ENCODE measurements around the gene CAST.
A peak's percentile ranks its signal among the peaks of the same experiment; 100 is the strongest.

The CAST gene

GRCh38 chr5:96645091-96645490 is 17.1 kb upstream of the CAST start:
- DNase-seq, result no peak

- no peak for DNase-seq
Observed at GRCh38 chr5:96648023-96648422, 14.2 kb upstream of the CAST start.

GRCh38 chr5:96648593-96648992 is 13.6 kb upstream of the CAST start:
- DNase-seq, result no peak

- no peak for DNase-seq
Observed at GRCh38 chr5:96649251-96649662, 12.9 kb upstream of the CAST start.

GRCh38 chr5:96649681-96650540 is 12.3 kb upstream of the CAST start:
- DNase-seq, result no peak

- no peak for DNase-seq
Observed at GRCh38 chr5:96651047-96651446, 11.1 kb upstream of the CAST start.

- DNase-seq, result no peak
Observed at GRCh38 chr5:96651948-96652753, 10.0 kb upstream of the CAST start.

- no peak for DNase-seq
Observed at GRCh38 chr5:96652769-96653454, 9.3 kb upstream of the CAST start.

- no peak for DNase-seq
Observed at GRCh38 chr5:96654209-96654608, 8.0 kb upstream of the CAST start.

- no peak for DNase-seq
Observed at GRCh38 chr5:96655085-96655484, 7.1 kb upstream of the CAST start.

- no peak for DNase-seq
Observed at GRCh38 chr5:96655506-96655905, 6.7 kb upstream of the CAST start.

GRCh38 chr5:96657068-96657467 is 5.1 kb upstream of the CAST start:
- DNase-seq, result no peak

GRCh38 chr5:96658272-96658671 is 3.9 kb upstream of the CAST start:
- DNase-seq, result no peak

GRCh38 chr5:96659170-96659569 is 3.0 kb upstream of the CAST start:
- DNase-seq, result no peak

- DNase-seq, result no peak
Observed at GRCh38 chr5:96660971-96661854, 963 bp upstream of the CAST start.

- DNase-seq, result peak; percentile 87
Observed at GRCh38 chr5:96662725-96663518, 746 bp downstream of the CAST start.

- DNase-seq, result no peak
Observed at GRCh38 chr5:96663608-96664007, 1.4 kb downstream of the CAST start.

GRCh38 chr5:96664669-96665068 is 2.5 kb downstream of the CAST start:
- no peak for DNase-seq

- DNase-seq, result no peak
Observed at GRCh38 chr5:96668725-96669124, 6.5 kb downstream of the CAST start.

GRCh38 chr5:96669909-96670308 is 7.7 kb downstream of the CAST start:
- no peak for DNase-seq

- DNase-seq, result no peak
Observed at GRCh38 chr5:96671441-96671840, 9.3 kb downstream of the CAST start.

GRCh38 chr5:96673127-96673526 is 11.0 kb downstream of the CAST start:
- DNase-seq, result no peak
